HCT116 (cell line): ENCODE data around the gene SEMA4D. TPM values are rescaled to one million over a fixed set of nuclear protein-coding genes. Genes with fewer than 3 reads are reported as not detected.

Experiments used
- ATAC-seq: fragments of 200-7000 bp; cut with Tn5 transposase; 2 replicates; pipeline ENCODE4 v1.9.1; 2020; ENCODE audit warnings: mild to moderate bottlenecking, moderate library complexity
- BruUV-seq: library from RNA; stranded (reverse); fragments of 400-500 nt; replicated peaks from 2 replicates; lab custom pipeline; 2021; lab: Mats Ljungman, UMichigan
- CTCF ChIA-PET: fragments of 300-600 bp; sonication (Branson Sonifier 250); formaldehyde crosslinking; loops from one replicate; lab custom pipeline; 2021; ENCODE audit warnings: antibody characterized with exemption; lab: Charles Lee
- POLR2A ChIA-PET: fragments of 300-600, 350-600 bp; sonication (Branson Sonifier 250); formaldehyde crosslinking; loops from one replicate; lab custom pipeline; 2021; ENCODE audit warnings: antibody characterized with exemption; lab: Charles Lee
- RAD21 ChIA-PET, 2 experiments: fragments of 300-600 bp; sonication (Branson Sonifier 250); formaldehyde crosslinking; loops; one replicate each; lab custom pipeline; 2023; ENCODE audit warnings: low total read pairs in 2 of 2; ENCODE audit not compliant: uncharacterized antibody in 2 of 2, unreplicated experiment in 2 of 2, low non-redundant PET in 1 of 2; lab: Charles Lee
- DNase-seq: peaks from one replicate; pipeline ENCODE4 v3.0.0-alpha.2; 2010; ENCODE audit warnings: low read depth, low spot score
- H2AFZ ChIP-seq: fragments of 200-600 bp; shearing (Covaris generic), sonication (generic); 2 replicates; pipeline ENCODE4 v1.6.1; 2017; ENCODE audit warnings: low read depth, mixed run types, mixed read lengths, antibody characterized with exemption, low read length; ENCODE audit not compliant: poor library complexity, severe bottlenecking
- H3K27ac ChIP-seq: 2 replicates; pipeline ENCODE4 v1.5.1; 2012; ENCODE audit warnings: low read depth, low read length
- H3K27me3 ChIP-seq: fragments of 200-600 bp; sonication (generic); 2 replicates; pipeline ENCODE4 v1.6.1; 2016; ENCODE audit warnings: mixed run types, low read length, mixed read lengths; ENCODE audit not compliant: insufficient read depth
- H3K36me3 ChIP-seq, 2 experiments: fragments of 200-500 bp in 1 of 2; fragments of 200-600 bp in 1 of 2; sonication (Bioruptor generic) in 1 of 2; sonication (generic) in 1 of 2; 2 replicates each; pipeline versions ENCODE4 v1.5.1 to v1.6.1; 2014 to 2016; ENCODE audit warnings: low read length in 2 of 2, inconsistent platforms in 1 of 2, mixed read lengths in 1 of 2, mixed run types in 1 of 2; ENCODE audit not compliant: insufficient read depth in 2 of 2, control insufficient read depth in 1 of 2
- H3K4me1 ChIP-seq, 2 experiments: fragments of 200-600 bp in 1 of 2; sonication (generic) in 1 of 2; 2 replicates each; pipeline versions ENCODE4 v1.5.1 to v1.6.1; 2012 to 2017; ENCODE audit warnings: low read length in 2 of 2, inconsistent platforms in 1 of 2, mild to moderate bottlenecking in 1 of 2, mixed read lengths in 1 of 2, mixed run types in 1 of 2, moderate library complexity in 1 of 2; ENCODE audit not compliant: insufficient read depth in 2 of 2, control insufficient read depth in 1 of 2
- H3K4me2 ChIP-seq: fragments of 200-600 bp; sonication (generic); 2 replicates; pipeline ENCODE4 v1.6.1; 2017; ENCODE audit warnings: mixed run types, low read length, mixed read lengths
- H3K4me3 ChIP-seq, 2 experiments: fragments of 200-600 bp in 1 of 2; sonication (generic) in 1 of 2; replicated peaks in 1 of 2; 2 replicates each; pipeline ENCODE4 v1.5.1; 2011 to 2016; ENCODE audit warnings: low read length in 2 of 2, control low read depth in 1 of 2, low read depth in 1 of 2, mild to moderate bottlenecking in 1 of 2, mixed read lengths in 1 of 2, mixed run types in 1 of 2
- H3K79me2 ChIP-seq: fragments of 200-600 bp; sonication (generic); 2 replicates; pipeline ENCODE4 v1.6.1; 2017; ENCODE audit warnings: mild to moderate bottlenecking, mixed run types, low read length, moderate library complexity, mixed read lengths; ENCODE audit not compliant: insufficient read depth
- H3K9ac ChIP-seq: fragments of 200-600 bp; sonication (generic); 2 replicates; pipeline ENCODE4 v1.6.1; 2016; ENCODE audit warnings: low read length, mixed read lengths
- H3K9me2 ChIP-seq: fragments of 200-600 bp; sonication (generic), shearing (Covaris generic); 2 replicates; pipeline ENCODE4 v1.6.1; 2017; ENCODE audit warnings: mixed run types, mild to moderate bottlenecking, moderate library complexity; ENCODE audit not compliant: insufficient read depth
- H3K9me3 ChIP-seq, 2 experiments: fragments of 200-500 bp in 1 of 2; fragments of 200-600 bp in 1 of 2; sonication (Bioruptor generic) in 1 of 2; sonication (generic) in 1 of 2; 2 replicates each; pipeline ENCODE4 v1.6.1; 2014 to 2017; ENCODE audit warnings: low read length in 2 of 2, mixed read lengths in 2 of 2, inconsistent platforms in 1 of 2, low read depth in 1 of 2, mild to moderate bottlenecking in 1 of 2, mixed run types in 1 of 2, moderate library complexity in 1 of 2; ENCODE audit not compliant: control insufficient read depth in 1 of 2, insufficient read depth in 1 of 2
- H4K20me1 ChIP-seq: fragments of 200-600 bp; sonication (generic), shearing (Covaris generic); 2 replicates; pipeline ENCODE4 v1.6.1; 2017; ENCODE audit warnings: mixed run types, mild to moderate bottlenecking, moderate library complexity; ENCODE audit not compliant: insufficient read depth
- EZH2 ChIP-seq: fragments of 200-600 bp; sonication (generic); IDR thresholded peaks from 2 replicates; pipeline ENCODE4 v1.6.1; 2017; ENCODE audit warnings: antibody characterized with exemption, mixed run types
- EZH2phosphoT487 ChIP-seq: fragments of 200-600 bp; IDR thresholded peaks from 2 replicates; pipeline ENCODE4 v1.6.1; 2018; ENCODE audit warnings: antibody characterized with exemption, borderline replicate concordance
- SP1 ChIP-seq: IDR thresholded peaks from 2 replicates; pipeline ENCODE4 v1.6.1; 2012; ENCODE audit warnings: low read depth
- TCF7L2 ChIP-seq: IDR thresholded peaks from 2 replicates; pipeline ENCODE4 v1.7.0; 2011; ENCODE audit warnings: borderline replicate concordance, inconsistent platforms; ENCODE audit not compliant: insufficient read depth, insufficient read length; ENCODE audit errors: extremely low read depth
- ZFX ChIP-seq: fragments of 450-650 bp; IDR thresholded peaks from 2 replicates; pipeline ENCODE4 v1.6.1; 2017
- intact Hi-C: fragments of 100-400 bp; cut with micrococcal nuclease; formaldehyde crosslinking; loops from 2 replicates; pipeline ENCODE4 v1.10.0; 2022
- total RNA-seq: library from RNA; stranded (reverse); gene quantifications from one replicate; pipeline ENCODE4 v1.2.1, GENCODE V29; 2021; ENCODE audit not compliant: unreplicated experiment
- TF ChIP-seq, protein P1 (sequence below): IDR thresholded peaks from 2 replicates; pipeline ENCODE4 v1.6.1; 2012; ENCODE audit warnings: low read depth
- TF ChIP-seq, protein P2 (sequence below): IDR thresholded peaks from 2 replicates; pipeline ENCODE4 v1.6.1; 2012

Gene SEMA4D
- total RNA-seq, 1 experiment from 2014 or later = 32.0 TPM

DNA sequence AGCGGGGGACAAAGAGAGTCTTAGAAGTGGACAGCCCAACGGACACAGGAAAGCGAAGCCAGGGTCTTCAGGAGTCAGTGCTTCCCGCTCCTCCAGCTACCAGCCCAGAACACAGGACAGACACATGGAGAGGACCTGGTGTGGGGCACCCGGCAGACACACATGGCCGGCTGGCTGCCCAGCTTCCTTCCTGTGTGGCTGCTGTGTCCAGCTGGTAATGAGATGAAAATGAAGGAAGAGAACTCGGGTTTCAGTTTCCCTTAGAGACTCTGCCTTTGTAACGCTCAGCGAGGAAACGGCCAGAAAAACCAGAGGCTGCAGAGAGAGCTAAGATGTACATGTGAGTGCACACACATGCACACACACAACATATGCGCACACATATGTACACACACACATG is 92.1 kb downstream of the SEMA4D start:
- H3K9ac ChIP-seq = no peak overlapping the region
- RAD21 ChIA-PET = no interaction called here

DNA sequence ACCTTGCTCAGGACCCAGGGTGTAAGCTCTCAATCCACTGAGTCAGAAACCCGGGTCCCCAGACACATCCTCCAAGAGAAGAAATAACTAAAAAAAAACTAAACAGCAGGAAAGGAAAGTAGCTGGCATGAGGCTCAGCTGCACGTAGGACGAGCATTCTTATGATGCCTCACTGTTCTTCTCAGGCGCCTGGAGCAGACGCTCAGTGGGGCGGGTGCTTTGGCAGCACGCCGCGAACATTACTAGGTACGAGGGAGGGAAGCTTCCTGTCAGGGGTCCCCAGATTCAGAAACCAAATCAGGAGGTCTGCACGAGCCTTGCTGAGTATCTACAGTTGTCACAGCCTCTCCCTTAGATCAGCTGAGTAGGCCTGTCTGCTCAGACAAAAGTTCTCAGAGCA is 93.8 kb downstream of the SEMA4D start:
- Histone ChIP-seq H3K4me2 (no peak overlapping the region), H3K36me3 (no peaks in the 10 kb centered on the region), H3K27me3 (no peaks in the 10 kb centered on the region), H2AFZ (no peak overlapping the region), H3K4me1 (peaks cover 0 to 6% of the 10 kb centered on the region in 2 experiments; a peak in 1 of 4 replicates), H3K27ac (no peak overlapping the region), H4K20me1 (no peaks in the 10 kb centered on the region), H3K79me2 (no peaks in the 10 kb centered on the region), H3K4me3 (no peak overlapping the region), H3K9ac (no peak overlapping the region), H3K9me2 (no peaks in the 10 kb centered on the region), H3K9me3 (no peaks in the 10 kb centered on the region)
- ChIA-PET POLR2A (no interaction called here), CTCF (no interaction called here), RAD21 (no interaction called here)
- intact Hi-C loops = no loop called here
- DNase-seq (no peak), ATAC-seq (no peak)
- no TSS peak for BruUV-seq
- TF ChIP-seq EZH2phosphoT487 (no peak), TCF7L2 (no peak), ZFX (no peak), SP1 (no peak)
- TF ChIP-seq, protein P1, sequence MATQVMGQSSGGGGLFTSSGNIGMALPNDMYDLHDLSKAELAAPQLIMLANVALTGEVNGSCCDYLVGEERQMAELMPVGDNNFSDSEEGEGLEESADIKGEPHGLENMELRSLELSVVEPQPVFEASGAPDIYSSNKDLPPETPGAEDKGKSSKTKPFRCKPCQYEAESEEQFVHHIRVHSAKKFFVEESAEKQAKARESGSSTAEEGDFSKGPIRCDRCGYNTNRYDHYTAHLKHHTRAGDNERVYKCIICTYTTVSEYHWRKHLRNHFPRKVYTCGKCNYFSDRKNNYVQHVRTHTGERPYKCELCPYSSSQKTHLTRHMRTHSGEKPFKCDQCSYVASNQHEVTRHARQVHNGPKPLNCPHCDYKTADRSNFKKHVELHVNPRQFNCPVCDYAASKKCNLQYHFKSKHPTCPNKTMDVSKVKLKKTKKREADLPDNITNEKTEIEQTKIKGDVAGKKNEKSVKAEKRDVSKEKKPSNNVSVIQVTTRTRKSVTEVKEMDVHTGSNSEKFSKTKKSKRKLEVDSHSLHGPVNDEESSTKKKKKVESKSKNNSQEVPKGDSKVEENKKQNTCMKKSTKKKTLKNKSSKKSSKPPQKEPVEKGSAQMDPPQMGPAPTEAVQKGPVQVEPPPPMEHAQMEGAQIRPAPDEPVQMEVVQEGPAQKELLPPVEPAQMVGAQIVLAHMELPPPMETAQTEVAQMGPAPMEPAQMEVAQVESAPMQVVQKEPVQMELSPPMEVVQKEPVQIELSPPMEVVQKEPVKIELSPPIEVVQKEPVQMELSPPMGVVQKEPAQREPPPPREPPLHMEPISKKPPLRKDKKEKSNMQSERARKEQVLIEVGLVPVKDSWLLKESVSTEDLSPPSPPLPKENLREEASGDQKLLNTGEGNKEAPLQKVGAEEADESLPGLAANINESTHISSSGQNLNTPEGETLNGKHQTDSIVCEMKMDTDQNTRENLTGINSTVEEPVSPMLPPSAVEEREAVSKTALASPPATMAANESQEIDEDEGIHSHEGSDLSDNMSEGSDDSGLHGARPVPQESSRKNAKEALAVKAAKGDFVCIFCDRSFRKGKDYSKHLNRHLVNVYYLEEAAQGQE = no peak
- TF ChIP-seq, protein P2, sequence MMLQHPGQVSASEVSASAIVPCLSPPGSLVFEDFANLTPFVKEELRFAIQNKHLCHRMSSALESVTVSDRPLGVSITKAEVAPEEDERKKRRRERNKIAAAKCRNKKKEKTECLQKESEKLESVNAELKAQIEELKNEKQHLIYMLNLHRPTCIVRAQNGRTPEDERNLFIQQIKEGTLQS = no peak

More for the DNA sequence above, 92.1 kb downstream of the SEMA4D start:
- no TSS peak for BruUV-seq
- Histone ChIP-seq H3K9me3 (no peaks in the 10 kb centered on the region), H4K20me1 (no peaks in the 10 kb centered on the region), H2AFZ (no peak overlapping the region), H3K4me1 (peaks cover 0 to 6% of the 10 kb centered on the region in 2 experiments; a peak in 1 of 4 replicates), H3K27ac (no peak overlapping the region), H3K79me2 (no peaks in the 10 kb centered on the region), H3K36me3 (no peaks in the 10 kb centered on the region), H3K4me3 (no peak overlapping the region), H3K9me2 (no peaks in the 10 kb centered on the region), H3K27me3 (no peaks in the 10 kb centered on the region), H3K4me2 (no peak overlapping the region)
- ChIA-PET POLR2A (no interaction called here), CTCF (no interaction called here)
- no peak for TF ChIP-seq EZH2
- TF ChIP-seq, protein P1 = no peak
- DNase-seq (no peak), ATAC-seq (no peak)
- intact Hi-C loops = no loop called here
